A673 (cell line): ENCODE data around the gene MYO19. TPM values are rescaled to one million over a fixed set of nuclear protein-coding genes. Genes with fewer than 3 reads are reported as not detected.
A peak's percentile ranks its signal among the peaks of the same experiment; 100 is the strongest.

ENCODE experiments used
- BruUV-seq: library from RNA; stranded (reverse); fragments of 400-500 nt; replicated peaks from 2 replicates; lab custom pipeline; 2021; lab: Mats Ljungman, UMichigan
- CTCF ChIA-PET: fragments of 300-600 bp; sonication (Branson Sonifier 250); formaldehyde crosslinking; loops from one replicate; lab custom pipeline; 2022; ENCODE audit warnings: antibody characterized with exemption; lab: Charles Lee
- POLR2A ChIA-PET: fragments of 300-600 bp; sonication (Branson Sonifier 250); formaldehyde crosslinking; loops from one replicate; lab custom pipeline; 2022; ENCODE audit warnings: antibody characterized with exemption; ENCODE audit not compliant: low non-redundant PET; lab: Charles Lee
- DNase-seq: peaks from one replicate; pipeline ENCODE4 v3.0.0-alpha.2; 2015; ENCODE audit warnings: low spot score
- H3K27ac ChIP-seq: fragments of 200-600 bp; sonication (generic); 2 replicates; pipeline ENCODE4 v1.5.1; 2016; ENCODE audit warnings: mixed run types, low read depth, mild to moderate bottlenecking, mixed read lengths, antibody characterized with exemption, low read length; ENCODE audit not compliant: poor library complexity, severe bottlenecking
- H3K27me3 ChIP-seq: fragments of 200-600 bp; sonication (generic); replicated peaks from 2 replicates; pipeline ENCODE4 v1.6.1; 2017; ENCODE audit warnings: mixed run types, low read depth, mild to moderate bottlenecking, mixed read lengths, antibody characterized with exemption, low read length; ENCODE audit not compliant: insufficient read depth, poor library complexity
- H3K36me3 ChIP-seq: fragments of 200-600 bp; sonication (generic); 2 replicates; pipeline ENCODE4 v1.6.1; 2016; ENCODE audit warnings: mixed run types, mild to moderate bottlenecking, mixed read lengths, antibody characterized with exemption, low read length; ENCODE audit not compliant: insufficient read depth, poor library complexity, severe bottlenecking
- H3K4me1 ChIP-seq: fragments of 200-600 bp; sonication (generic); 2 replicates; pipeline ENCODE4 v1.6.1; 2017; ENCODE audit warnings: mixed run types, mild to moderate bottlenecking, mixed read lengths, antibody characterized with exemption, low read length; ENCODE audit not compliant: insufficient read depth, poor library complexity, severe bottlenecking
- H3K4me3 ChIP-seq: fragments of 200-600 bp; sonication (generic); 2 replicates; pipeline ENCODE4 v1.5.1; 2016; ENCODE audit warnings: low read depth, mixed run types, mild to moderate bottlenecking, mixed read lengths, low read length; ENCODE audit not compliant: poor library complexity, severe bottlenecking
- H3K9me3 ChIP-seq: fragments of 200-600 bp; sonication (generic); 2 replicates; pipeline ENCODE4 v1.6.1; 2016; ENCODE audit warnings: mixed run types, low read depth, mild to moderate bottlenecking, mixed read lengths, antibody characterized with exemption, low read length; ENCODE audit not compliant: poor library complexity, severe bottlenecking
- CTCF ChIP-seq: fragments of 300-800, 200-600 bp; sonication (generic); conservative IDR thresholded peaks from 2 replicates; pipeline ENCODE4 v1.5.1; 2017; ENCODE audit warnings: low read depth, mild to moderate bottlenecking, antibody characterized with exemption, low read length, moderate library complexity, mixed read lengths
- EZH2 ChIP-seq: fragments of 200-600 bp; sonication (generic); IDR thresholded peaks from 2 replicates; pipeline ENCODE4 v1.6.1; 2017; ENCODE audit warnings: borderline replicate concordance, low read depth, mild to moderate bottlenecking, mixed read lengths, antibody characterized with exemption, low read length; ENCODE audit not compliant: poor library complexity, severe bottlenecking
- intact Hi-C: fragments of 100-400 bp; cut with micrococcal nuclease; formaldehyde crosslinking; loops from one replicate; pipeline ENCODE4 v1.10.0; 2022; ENCODE audit not compliant: unreplicated experiment
- total RNA-seq: library from RNA; stranded (reverse); gene quantifications from 2 replicates; pipeline ENCODE4 v1.2.3, GENCODE V29; 2021

MYO19 gene
- total RNA-seq, 1 experiment from 2014 or later = 53.0 TPM

- POLR2A ChIA-PET = no interaction called here
- TF ChIP-seq EZH2 (no peak), CTCF (no peak)
Observed at GRCh38 chr17:36545077-36545464, 10.4 kb upstream of the MYO19 start.

GRCh38 chr17:36544307-36545076 is 9.8 kb upstream of the MYO19 start, which contains the start of gene GGNBP2:
TSS of gene GGNBP2 (plus strand) at chr17:36544919. CDS start at chr17:36545725, 806 bp downstream.
- TF ChIP-seq EZH2 (no peak), CTCF (no peak)
- POLR2A ChIA-PET = no interaction called here
- no TSS peak for BruUV-seq

More at GRCh38 chr17:36545077-36545464, 10.4 kb upstream of the MYO19 start:
- no peak for DNase-seq
- no peaks in the 10 kb centered on the region for H3K36me3 ChIP-seq
- intact Hi-C loops = no loop called here
- BruUV-seq = no TSS peak
- H3K4me3 ChIP-seq = peak overlapping the region; percentile 79
- peak overlapping the region; percentile 98 for H3K27ac ChIP-seq
- peaks cover 6% of the 10 kb centered on the region for H3K4me1 ChIP-seq
- H3K9me3 ChIP-seq = no peaks in the 10 kb centered on the region
- CTCF ChIA-PET = no interaction called here
- no peaks in the 10 kb centered on the region for H3K27me3 ChIP-seq

GRCh38 chr17:36544044-36544306 is 9.3 kb upstream of the MYO19 start:
- CTCF ChIA-PET = interaction anchor here (0.6 kb wide), 1 partner anchor 59 kb away, joined by 8 read pairs; no protein-coding TSS in a partner anchor
- BruUV-seq = no TSS peak
- Histone ChIP-seq H3K27ac (peak overlapping the region; percentile 98), H3K4me1 (peaks cover 6% of the 10 kb centered on the region), H3K36me3 (no peaks in the 10 kb centered on the region), H3K9me3 (no peaks in the 10 kb centered on the region), H3K4me3 (peak overlapping the region; percentile 79), H3K27me3 (no peaks in the 10 kb centered on the region)
- no peak for TF ChIP-seq EZH2
- TF ChIP-seq CTCF = no peak
- POLR2A ChIA-PET = no interaction called here
- DNase-seq = peak; percentile 1
- intact Hi-C loops = no loop called here

More at GRCh38 chr17:36544307-36545076, 9.8 kb upstream of the MYO19 start, which contains the start of gene GGNBP2:
- CTCF ChIA-PET = interaction anchor here (0.6 kb wide), 1 partner anchor 59 kb away, joined by 8 read pairs; no protein-coding TSS in a partner anchor
- H3K27ac ChIP-seq = peak within 1 kb of the TSS; percentile 98
- peak; percentile 92 for DNase-seq
- H3K4me1 ChIP-seq = peaks cover 6% of the 10 kb centered on the region
- H3K27me3 ChIP-seq = no peaks in the 10 kb centered on the region
- intact Hi-C loops = no loop called here
- H3K36me3 ChIP-seq = no peaks in the 10 kb centered on the region
- H3K9me3 ChIP-seq = no peaks in the 10 kb centered on the region
- H3K4me3 ChIP-seq = peak within 1 kb of the TSS; percentile 79
